Endothelial cell of umbilical vein (primary cell): ENCODE results near the gene COMMD10.

ENCODE experiments used
- CTCF ChIP-seq, 2 donors: IDR thresholded peaks; 1 replicate in 1 of 2; 2 replicates in 1 of 2; pipeline ENCODE4 v1.5.1; 2011; ENCODE audit warnings: low read length in 2 of 2, mild to moderate bottlenecking in 2 of 2, moderate library complexity in 2 of 2, control low read depth in 1 of 2, inconsistent platforms in 1 of 2, low read depth in 1 of 2; ENCODE audit not compliant: insufficient read depth in 1 of 2; ENCODE audit errors: extremely low read depth in 1 of 2
- EZH2 ChIP-seq: IDR thresholded peaks from 2 replicates; pipeline ENCODE4 v1.6.1; 2012; ENCODE audit warnings: borderline replicate concordance, low read depth, mild to moderate bottlenecking, moderate library complexity, low read length, inconsistent platforms; ENCODE audit not compliant: severe bottlenecking
- GATA2 ChIP-seq: IDR thresholded peaks from 2 replicates; pipeline ENCODE4 v1.7.0; 2011; ENCODE audit warnings: low read depth, mild to moderate bottlenecking, moderate library complexity, mixed read lengths, low read length; ENCODE audit not compliant: insufficient read length, insufficient read depth
- MYC ChIP-seq: IDR thresholded peaks from one replicate; pipeline ENCODE4 v1.6.1; 2011; ENCODE audit warnings: mild to moderate bottlenecking, low read depth, low read length
- POLR2AphosphoS5 ChIP-seq: IDR thresholded peaks from 2 replicates; pipeline ENCODE4 v1.6.1; 2012; ENCODE audit warnings: low read depth, mild to moderate bottlenecking, control low read depth, low read length, moderate library complexity; ENCODE audit not compliant: insufficient read depth

GRCh38 chr5:116154931-116155330 lies 70.1 kb downstream of the COMMD10 start:
- no peak for TF ChIP-seq CTCF (IDR thresholded peaks at IDR 0.05; ENCODE audit: extremely low read depth in 1 of 2, insufficient read depth in 1 of 2, low read depth in 1 of 2, low read length in 2 of 2)
- TF ChIP-seq POLR2AphosphoS5 = no peak
- no peak for TF ChIP-seq MYC
- no peak for TF ChIP-seq GATA2
- TF ChIP-seq EZH2 = no peak
